IMR-90 (cell line): Measurements from ENCODE around the gene PRF1.

Source experiments
- BHLHE40 ChIP-seq: fragments of 150-350 bp; IDR thresholded peaks from 2 replicates; pipeline ENCODE4 v1.6.1; 2016; ENCODE audit warnings: mild to moderate bottlenecking, low read depth, low read length
- CHD1 ChIP-seq: IDR thresholded peaks from 2 replicates; pipeline ENCODE4 v1.6.1; 2012; ENCODE audit warnings: low read depth, low read length, improper control_type of control experiment
- CTCF ChIP-seq: conservative IDR thresholded peaks from 2 replicates; pipeline ENCODE4 v1.5.1; 2012; ENCODE audit warnings: mild to moderate bottlenecking, low read depth, low read length, improper control_type of control experiment
- ELK1 ChIP-seq: fragments of 150-350 bp; IDR thresholded peaks from 2 replicates; pipeline ENCODE4 v1.6.1; 2016; ENCODE audit warnings: low read depth, mild to moderate bottlenecking, low read length, moderate library complexity, borderline replicate concordance
- MXI1 ChIP-seq: IDR thresholded peaks from 2 replicates; pipeline ENCODE4 v1.6.1; 2012; ENCODE audit warnings: low read depth, mild to moderate bottlenecking, low read length, moderate library complexity, borderline replicate concordance
- POLR2A ChIP-seq: IDR thresholded peaks from 2 replicates; pipeline ENCODE4 v1.6.1; 2012; ENCODE audit warnings: mild to moderate bottlenecking, low read depth, low read length
- RAD21 ChIP-seq: IDR thresholded peaks from 2 replicates; pipeline ENCODE4 v1.6.1; 2012; ENCODE audit warnings: low read length, improper control_type of control experiment
- RCOR1 ChIP-seq: IDR thresholded peaks from 2 replicates; pipeline ENCODE4 v1.6.1; 2012; ENCODE audit warnings: mild to moderate bottlenecking, low read length, improper control_type of control experiment; ENCODE audit not compliant: insufficient replicate concordance
- SMC3 ChIP-seq: fragments of 150-350 bp; IDR thresholded peaks from 2 replicates; pipeline ENCODE4 v1.6.1; 2016; ENCODE audit warnings: low read depth, mild to moderate bottlenecking, antibody characterized with exemption, low read length, moderate library complexity
- USF2 ChIP-seq: fragments of 150-350 bp; IDR thresholded peaks from 2 replicates; pipeline ENCODE4 v1.6.1; 2017; ENCODE audit warnings: mild to moderate bottlenecking, antibody characterized with exemption, low read length, low read depth

- TF ChIP-seq RAD21 (no peak), CTCF (no peak), CHD1 (no peak), USF2 (no peak), BHLHE40 (no peak), POLR2A (no peak), MXI1 (no peak), RCOR1 (no peak), ELK1 (no peak), SMC3 (no peak)
These were observed 1.6 kb upstream of the PRF1 start for GRCh38 chr10:70604106-70604505.
